CD4-positive, alpha-beta T cell treated with Interleukin-15 for 4 hours (primary cell): ENCODE measurements around the gene SHQ1.
"Not testable (repeated sequence)": the region's sequence is repeated elsewhere in the genome, so short reads cannot be mapped to it uniquely, and the experiment has no call there.

ENCODE experiments used
- DNase-seq: peaks from one replicate; pipeline ENCODE4 v3.0.0-alpha.2; 2020; ENCODE audit warnings: low spot score

SHQ1 gene

DNA sequence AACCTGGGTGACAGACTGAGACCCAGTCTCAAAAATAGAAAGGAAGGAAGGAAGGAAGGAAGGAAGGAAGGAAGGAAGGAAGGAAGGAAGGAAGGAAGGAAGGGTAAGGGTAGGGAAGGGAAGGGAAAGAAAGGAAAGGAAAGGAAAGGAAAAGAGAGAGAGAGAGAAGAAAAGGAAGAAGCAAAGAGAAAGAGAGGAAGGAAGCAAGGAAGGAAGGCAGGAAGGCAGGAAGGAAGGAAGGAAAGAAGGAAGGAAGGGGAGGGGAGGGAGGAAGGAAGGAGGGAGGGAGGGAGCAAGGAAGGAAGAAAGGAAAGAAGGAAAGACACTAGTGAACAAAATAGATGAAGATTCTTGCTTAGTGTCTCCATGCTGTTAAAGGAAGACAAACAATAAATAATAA is 129.1 kb downstream of the SHQ1 start:
- no peak for DNase-seq

DNA sequence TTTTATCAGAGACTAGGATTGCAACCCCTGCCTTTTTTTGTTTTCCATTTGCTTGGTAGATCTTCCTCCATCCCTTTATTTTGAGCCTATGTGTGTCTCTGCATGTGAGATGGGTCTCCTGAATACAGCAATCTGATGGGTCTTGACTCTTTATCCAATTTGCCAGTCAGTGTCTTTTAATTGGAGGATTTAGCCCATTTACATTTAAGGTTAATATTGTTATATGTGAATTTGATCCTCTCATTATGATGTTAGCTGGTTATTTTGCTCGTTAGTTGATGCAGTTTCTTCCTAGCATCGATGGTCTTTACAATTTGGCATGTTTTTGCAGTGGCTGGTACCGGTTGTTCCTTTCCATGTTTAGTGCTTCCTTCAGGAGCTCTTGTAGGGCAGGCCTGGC is 134.1 kb downstream of the SHQ1 start:
- DNase-seq, result not testable (repeated sequence)

DNA sequence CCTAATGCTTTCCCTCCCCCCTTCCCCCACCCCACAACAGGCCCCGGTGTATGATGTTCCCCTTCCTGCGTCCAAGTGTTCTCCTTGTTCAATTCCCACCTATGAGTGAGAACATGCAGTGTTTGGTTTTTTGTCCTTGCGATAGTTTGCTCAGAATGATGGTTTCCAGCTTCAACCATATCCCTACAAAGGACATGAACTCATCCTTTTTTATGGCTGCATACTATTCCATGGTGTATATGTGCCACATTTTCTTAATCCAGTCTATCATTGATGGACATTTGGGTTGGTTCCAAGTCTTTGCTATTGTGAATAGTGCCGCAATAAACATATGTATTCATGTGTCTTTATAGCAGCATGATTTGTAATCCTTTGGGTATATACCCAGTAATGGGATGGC is 137.8 kb downstream of the SHQ1 start:
- DNase-seq, result not testable (repeated sequence)

DNA sequence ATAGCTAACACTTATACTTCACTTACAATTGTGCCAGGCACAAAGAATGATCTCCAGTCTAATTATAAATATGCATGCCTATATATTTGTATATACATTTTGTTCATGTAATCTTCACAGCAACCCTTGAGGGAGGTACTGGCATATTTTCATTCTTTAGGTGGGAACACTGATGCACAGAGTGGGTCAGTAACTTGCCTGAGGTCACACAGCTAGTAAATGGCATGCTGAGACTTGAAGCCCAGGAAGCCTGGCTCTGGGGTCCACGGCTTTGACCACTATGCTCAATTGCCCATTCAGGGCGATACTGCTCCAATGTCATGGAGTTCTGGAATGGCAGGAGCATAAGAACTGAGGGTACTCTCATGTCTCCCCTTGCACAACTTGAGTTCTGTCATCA is 139.8 kb downstream of the SHQ1 start:
- DNase-seq, result no peak

DNA sequence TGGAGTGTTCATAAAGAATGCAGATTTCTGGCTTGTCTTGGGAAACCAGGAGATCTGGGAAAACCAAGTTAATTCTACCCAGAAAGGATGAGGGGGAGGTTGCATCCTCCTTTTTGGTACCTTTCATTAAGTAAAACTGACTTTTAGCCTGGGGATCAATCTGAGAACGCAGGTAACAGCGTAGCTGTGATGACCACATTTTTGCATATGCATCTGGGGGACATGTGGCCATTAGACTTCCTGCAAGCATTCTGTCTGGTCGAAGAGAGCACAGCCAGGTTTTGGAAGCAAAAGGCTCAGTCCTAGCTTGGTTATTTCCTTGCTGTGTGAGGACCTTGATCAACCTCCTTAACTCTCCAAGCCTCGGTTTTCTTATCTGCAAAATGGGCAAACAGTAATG is 145.2 kb downstream of the SHQ1 start:
- no peak for DNase-seq

DNA sequence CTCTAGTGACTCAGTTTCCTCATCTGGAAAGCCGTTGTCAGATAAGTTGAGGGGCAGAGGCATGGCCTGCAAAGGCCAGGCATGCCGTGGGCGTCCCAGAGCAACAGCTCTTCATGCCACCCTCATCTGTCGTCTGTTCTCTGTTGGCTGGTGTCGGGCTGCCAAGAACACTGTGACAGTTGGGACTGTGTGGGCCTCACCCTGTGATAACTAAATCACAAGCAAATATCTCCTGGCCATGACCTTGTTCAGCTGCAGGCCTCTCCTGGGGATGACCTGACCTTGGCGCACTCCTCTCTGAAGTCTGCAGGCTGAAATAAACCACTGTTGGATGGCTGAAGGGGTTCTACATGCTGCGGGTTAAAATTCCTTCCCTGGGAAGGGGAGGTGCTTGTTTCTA is 145.9 kb downstream of the SHQ1 start:
- no peak for DNase-seq

DNA sequence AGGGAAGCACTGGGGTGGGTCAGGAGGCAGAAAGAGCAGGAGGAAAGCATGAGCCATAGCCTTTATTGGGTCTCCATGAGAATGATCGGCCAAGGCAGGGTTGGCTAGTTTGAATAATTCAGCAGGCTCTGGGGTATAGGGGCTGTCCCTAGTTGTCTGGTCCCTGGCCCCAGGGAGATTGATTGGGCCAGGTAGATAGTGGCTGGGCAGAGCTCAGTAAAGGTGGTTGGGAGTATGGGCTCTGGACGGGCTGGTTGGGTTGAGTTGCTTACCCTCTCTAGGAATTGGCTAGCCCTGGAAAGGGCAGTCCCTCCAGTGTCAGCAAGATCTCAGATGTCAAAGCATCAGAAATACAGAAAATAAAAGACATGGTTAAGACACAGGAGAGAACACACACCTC is 148.1 kb downstream of the SHQ1 start:
- no peak for DNase-seq

DNA sequence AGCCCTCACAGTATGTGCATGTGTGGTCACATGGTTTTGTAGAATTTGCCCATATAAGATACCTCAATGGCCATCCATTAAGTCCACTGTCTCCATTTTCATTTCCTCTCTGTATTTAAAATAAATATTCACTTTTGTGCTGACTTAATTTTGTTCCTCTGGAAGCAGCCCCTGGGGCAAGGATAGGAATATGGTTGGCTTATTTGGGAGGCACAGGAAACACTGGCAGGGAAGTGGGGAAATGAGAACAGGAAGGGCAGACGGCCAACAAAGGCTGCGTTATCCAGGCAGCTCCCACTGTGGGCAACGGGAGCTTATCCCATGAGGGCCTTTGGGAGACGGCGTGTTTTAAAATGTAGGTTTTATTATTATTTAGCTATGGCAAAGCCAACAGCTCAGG is 148.6 kb downstream of the SHQ1 start:
- DNase-seq, result no peak
